HG02870 (cell line): Measurements from ENCODE around the gene LRIG1.
"Not testable (repeated sequence)": the region's sequence is repeated elsewhere in the genome, so short reads cannot be mapped to it uniquely, and the experiment has no call there.

Experiments
- ATAC-seq: cut with Tn5 transposase; IDR thresholded peaks from one replicate; pipeline ENCODE4 v1.9.1; 2021; ENCODE audit warnings: mild to moderate bottlenecking, moderate library complexity; ENCODE audit not compliant: unreplicated experiment

Gene LRIG1

GRCh38 chr3:66425032-66425431 lies 75.8 kb downstream of the LRIG1 start:
- no peak for ATAC-seq

- no peak for ATAC-seq
Measured at GRCh38 chr3:66423791-66424190, 77.0 kb downstream of the LRIG1 start.

GRCh38 chr3:66421893-66422292 lies 78.9 kb downstream of the LRIG1 start:
- not testable (repeated sequence) for ATAC-seq

GRCh38 chr3:66421144-66421543 lies 79.7 kb downstream of the LRIG1 start:
- ATAC-seq = not testable (repeated sequence)

GRCh38 chr3:66419036-66419435 lies 81.8 kb downstream of the LRIG1 start:
- ATAC-seq = no peak

GRCh38 chr3:66418475-66418931 lies 82.3 kb downstream of the LRIG1 start:
- ATAC-seq = no peak

- ATAC-seq = no peak
Measured at GRCh38 chr3:66416556-66417304, 84.1 kb downstream of the LRIG1 start.

GRCh38 chr3:66415867-66416428 lies 84.9 kb downstream of the LRIG1 start:
- no peak for ATAC-seq

GRCh38 chr3:66414846-66415245 lies 86.0 kb downstream of the LRIG1 start:
- no peak for ATAC-seq

GRCh38 chr3:66413151-66413751 lies 87.6 kb downstream of the LRIG1 start:
- ATAC-seq = no peak

GRCh38 chr3:66411961-66412887 lies 88.6 kb downstream of the LRIG1 start:
- ATAC-seq = no peak

GRCh38 chr3:66411474-66411873 lies 89.3 kb downstream of the LRIG1 start:
- no peak for ATAC-seq

GRCh38 chr3:66410976-66411375 lies 89.8 kb downstream of the LRIG1 start:
- no peak for ATAC-seq

GRCh38 chr3:66409771-66410754 lies 90.8 kb downstream of the LRIG1 start:
- ATAC-seq = no peak

GRCh38 chr3:66407611-66408218 lies 93.1 kb downstream of the LRIG1 start:
- peak; percentile 93 for ATAC-seq

- no peak for ATAC-seq
Measured at GRCh38 chr3:66406831-66407610, 93.8 kb downstream of the LRIG1 start.

- no peak for ATAC-seq
Measured at GRCh38 chr3:66406163-66406562, 94.7 kb downstream of the LRIG1 start.

GRCh38 chr3:66405701-66406091 lies 95.1 kb downstream of the LRIG1 start:
- ATAC-seq = no peak
